GM18870 (cell line): ENCODE results near the gene GNA14.

Source experiments
- ATAC-seq: cut with Tn5 transposase; IDR thresholded peaks from one replicate; pipeline ENCODE4 v1.9.1; 2021; ENCODE audit warnings: moderate library complexity; ENCODE audit not compliant: unreplicated experiment

GNA14 gene

DNA sequence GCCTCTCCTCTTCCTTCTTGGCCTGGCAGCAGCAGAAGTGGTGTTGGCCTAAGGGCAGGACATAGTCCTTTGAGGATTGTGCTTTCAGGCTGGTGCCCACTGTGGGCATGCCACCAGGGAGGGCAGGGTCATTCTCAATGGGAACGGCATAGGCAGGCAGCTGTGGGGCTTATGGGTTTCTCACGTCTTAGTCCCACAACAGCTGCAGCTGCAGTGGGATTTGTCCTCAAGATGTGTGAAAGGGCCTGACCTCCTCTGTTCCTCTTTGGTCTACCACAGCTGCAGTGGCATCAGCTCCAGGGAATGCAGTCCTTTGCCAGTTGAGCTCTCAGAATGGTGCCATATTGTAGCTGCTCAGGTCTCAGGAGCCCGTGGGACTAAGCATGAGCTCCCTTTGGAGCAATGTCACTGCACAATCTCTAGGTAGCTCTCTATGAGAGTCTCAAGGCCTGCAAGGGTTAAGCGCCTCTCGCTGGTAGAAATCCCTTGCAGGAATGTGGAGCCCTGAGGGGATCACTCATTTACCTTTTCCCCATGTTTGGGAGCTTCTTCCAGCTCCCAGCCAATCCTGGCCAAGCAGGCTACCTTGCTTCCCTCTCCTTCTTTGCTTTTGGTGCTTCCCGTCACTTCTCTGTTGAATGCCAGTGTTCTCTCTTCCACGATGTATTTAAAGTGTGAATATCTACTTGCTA is 104.8 kb downstream of the GNA14 start:
- no peak for ATAC-seq

DNA sequence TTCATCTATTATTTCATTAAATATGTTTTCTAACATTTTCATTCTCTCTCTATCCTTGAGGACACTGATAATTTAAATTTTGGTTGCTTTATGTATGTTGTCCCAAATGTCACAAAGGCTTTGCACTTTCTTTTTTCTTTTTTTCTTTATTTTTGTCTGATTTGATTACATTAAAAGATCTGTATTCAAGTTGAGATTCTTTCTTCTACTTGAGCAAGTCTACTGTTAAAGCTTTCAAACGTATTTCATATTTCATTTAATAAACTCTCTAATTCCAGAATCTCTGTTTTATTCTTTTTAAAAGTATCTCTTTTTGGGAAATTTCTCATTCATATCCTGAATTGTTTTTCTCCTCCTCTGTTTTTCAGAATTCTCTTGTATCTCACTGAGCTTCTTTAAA is 106.5 kb downstream of the GNA14 start:
- ATAC-seq, result no peak

DNA sequence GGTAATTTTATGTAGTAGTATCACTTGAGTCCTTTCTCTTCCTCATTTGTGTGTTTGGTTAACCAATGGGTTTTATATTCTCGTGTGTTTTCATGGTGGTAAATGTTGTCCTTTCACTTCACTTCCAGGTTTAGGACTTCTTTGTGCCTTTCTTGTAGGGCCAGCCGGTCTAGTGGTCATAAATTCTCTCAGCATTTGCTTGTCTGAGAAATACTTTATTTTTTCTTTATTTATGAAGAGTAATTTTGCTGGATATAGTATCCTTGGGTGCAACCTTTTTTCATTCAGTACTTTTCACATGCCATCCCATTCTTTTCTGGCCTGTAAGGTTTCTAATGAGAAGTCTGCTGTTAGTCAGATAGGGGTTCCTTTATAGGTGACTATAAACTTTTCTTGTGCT is 107.1 kb downstream of the GNA14 start:
- ATAC-seq, result no peak

DNA sequence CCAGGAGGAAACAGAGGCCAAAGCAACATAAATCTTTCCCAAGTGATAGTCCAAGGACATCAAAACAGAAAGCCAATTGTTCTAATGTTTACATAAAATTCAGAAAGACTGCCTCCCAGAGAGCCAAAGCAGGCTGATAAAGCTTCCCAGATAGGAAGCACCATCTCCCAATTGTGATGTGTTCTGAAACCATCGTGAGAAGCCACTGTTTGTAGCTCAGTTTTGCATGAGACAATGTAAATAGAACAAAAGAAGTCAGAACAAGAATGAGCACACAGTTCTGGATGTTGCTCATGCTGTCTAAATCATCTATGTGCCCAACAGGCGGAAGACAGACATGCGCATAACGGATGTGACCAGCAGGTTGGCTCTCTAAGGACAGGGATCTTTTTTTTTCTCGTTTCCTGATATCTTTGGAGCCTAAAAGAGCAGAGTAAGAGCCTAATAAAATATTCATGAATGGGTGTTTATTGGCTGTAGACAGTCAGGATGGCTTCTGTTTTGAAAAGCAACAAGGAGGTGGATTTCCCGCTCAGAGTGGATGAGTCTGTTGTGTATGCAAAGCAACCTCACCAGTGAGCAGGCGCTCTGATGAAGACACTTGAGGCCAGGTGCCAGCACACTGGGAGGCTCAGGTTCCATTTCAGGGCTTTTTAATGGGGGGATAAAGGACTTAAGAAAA is 113.6 kb downstream of the GNA14 start:
- ATAC-seq, result no peak

DNA sequence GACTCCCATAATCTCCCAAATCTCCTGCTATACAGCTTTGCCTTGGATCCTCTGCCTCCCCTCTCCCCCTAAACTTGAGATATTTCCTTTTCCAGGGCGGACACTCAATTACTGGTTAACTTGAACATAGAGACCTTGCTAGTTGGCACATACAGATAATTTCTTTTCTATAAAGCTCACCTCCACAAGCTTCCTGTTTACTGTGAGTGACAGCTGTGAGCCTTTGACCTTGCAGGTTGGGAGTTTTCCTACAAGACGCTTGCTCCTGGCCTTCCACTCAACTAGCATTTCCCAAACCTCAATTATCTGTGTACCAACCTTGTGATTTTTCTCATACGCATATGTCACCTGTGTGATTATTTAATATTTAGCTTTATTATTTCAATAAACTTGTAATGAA is 114.5 kb downstream of the GNA14 start:
- ATAC-seq, result no peak

DNA sequence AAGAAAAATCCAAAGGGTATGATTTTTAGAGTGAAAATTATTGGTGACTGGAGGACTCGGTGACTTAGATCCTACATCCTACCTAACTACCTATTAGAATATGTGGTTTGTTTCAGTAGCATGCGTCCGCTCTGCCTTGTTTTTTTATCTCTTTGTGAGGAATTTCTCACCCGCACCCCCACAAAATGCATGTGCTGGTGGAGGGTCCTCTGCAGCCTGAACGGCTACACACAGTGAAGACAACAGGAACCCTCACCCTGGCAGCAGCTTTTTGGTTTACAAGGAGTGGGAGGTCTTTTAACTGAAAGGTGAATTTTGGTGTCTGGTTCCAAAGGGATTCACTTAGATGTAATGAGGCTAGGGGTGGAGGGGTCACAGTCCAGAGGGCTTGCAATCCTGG is 115.5 kb downstream of the GNA14 start:
- ATAC-seq, result no peak

DNA sequence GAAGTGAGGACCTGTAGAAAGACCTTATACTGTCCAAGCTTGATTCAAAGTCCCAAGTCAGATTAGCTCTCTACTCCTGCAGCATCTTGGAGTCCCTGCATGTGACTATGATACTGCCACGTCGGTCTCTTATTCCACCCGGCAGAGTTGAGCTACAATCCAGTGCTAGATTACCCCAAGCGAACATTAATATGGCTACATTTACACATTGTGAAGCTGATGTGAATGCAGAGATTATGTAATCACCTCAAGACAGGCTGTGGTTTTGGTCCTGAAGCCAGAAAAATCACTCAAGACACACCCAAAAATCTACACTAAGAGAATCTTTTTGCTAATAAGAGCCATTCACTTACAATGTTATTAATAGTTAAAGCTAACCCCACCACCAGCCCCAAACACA is 116.7 kb downstream of the GNA14 start:
- ATAC-seq, result no peak

DNA sequence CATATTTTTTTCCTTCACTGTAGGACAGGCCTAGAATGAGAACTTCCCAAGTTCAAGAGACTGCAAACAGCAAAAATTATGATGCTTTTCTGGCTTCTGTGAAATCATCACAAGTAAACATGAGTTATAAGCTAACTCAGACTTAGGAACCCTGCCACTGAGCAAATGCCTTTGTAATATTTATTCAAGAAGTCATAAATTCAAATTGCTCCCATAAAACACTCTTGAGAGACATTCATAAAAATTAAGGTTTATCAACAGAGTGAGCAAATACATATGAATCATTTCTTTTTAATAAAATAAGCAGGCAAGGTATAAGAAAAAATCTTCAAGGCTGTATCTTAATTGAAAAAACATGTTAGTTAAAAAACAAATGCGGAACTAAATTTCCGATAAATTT is 124.2 kb downstream of the GNA14 start:
- no peak for ATAC-seq

DNA sequence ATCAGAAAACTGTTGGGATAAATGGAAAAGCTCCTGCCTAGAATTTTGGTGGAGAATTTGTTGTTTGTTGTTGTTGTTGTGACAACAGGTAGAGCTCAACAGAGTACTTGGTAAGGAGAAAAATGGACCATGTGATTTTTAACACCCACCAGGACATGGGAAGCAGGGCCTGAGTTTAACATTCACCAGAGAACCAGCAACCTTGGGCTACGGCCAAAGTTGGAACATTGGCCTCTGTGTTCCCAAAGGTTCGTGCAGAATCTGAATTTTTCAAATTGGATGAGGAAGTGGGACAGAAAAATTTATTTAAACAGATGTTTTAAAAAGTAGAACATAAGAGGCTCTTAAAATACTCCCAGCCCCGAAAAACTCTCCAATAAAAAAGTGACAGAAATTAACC is 127.0 kb downstream of the GNA14 start:
- no peak for ATAC-seq

DNA sequence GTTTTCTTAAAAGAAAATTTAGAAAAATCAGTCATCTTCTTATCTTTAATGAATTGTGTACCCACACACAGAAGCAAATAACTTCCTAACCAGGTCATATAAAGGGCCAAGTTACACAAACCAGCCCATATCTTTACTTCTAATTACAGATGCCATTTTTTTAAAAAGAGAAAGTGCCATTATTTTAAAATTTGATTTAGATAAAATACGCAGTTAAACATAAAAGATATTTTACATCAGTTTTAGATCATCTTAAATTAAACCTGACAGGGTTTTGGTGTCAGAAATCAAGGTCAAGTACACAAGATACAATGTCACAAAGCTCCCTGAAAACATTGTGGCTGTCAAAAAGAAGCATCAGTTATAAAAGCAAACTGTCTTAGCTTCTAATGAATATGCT is 129.4 kb downstream of the GNA14 start:
- ATAC-seq, result no peak

DNA sequence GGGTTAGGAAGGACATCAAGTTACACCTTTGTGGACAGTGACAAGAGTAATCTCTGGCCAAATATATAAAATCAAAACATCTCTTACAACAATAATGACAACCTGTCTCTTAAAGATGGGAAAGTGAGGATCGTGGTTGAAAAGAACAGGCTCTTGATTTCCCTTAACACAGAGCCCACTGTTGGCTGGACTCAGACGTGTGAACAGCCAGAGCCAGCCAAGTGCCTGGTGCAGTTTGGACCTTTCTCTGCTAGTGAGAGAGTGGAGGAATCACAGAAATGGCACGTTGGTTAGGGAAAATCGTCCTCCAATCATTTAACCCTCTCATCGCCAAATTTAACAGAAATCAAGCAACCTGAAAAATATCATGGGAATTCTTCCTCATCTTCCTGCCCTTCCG is 131.3 kb downstream of the GNA14 start:
- ATAC-seq, result no peak

DNA sequence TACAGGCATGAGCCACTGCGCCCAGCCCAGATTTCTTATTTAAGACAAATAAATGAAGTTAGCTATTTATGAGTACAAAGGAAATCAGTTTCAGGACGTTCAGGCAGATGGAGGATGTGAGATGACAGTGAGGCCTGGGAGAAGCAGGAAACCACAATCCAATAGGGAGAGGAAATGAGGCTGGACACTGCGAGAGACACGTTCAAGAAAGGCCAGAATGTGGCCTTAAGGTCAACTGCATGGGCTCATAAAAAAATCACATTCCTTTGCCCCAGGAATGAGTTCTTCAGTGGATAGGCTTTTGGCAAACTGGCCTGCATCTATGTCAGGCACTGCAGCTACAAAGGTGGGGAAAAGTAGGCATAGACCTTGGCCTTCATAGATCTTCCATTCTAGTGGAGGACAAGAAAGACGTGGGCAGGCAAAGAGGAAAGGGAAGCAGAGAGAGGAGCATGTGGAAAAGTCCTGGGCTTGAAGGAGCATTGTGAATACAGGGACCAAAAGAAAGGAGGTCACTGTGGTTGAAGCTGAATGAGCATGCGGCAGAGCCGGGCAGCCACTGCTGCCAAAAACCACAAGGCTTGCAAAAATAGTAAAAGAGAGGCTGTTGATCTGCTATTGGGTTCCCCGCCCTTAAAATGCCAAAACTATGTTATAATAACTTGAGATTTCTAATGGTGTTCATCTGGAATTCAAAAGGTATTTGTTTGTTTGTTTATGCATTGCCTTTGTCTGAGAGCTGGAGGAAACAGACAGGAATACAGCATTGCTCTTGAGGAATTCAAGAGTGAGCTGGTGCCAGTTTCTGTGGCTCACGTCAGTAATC is 133.0 kb downstream of the GNA14 start:
- no peak for ATAC-seq

DNA sequence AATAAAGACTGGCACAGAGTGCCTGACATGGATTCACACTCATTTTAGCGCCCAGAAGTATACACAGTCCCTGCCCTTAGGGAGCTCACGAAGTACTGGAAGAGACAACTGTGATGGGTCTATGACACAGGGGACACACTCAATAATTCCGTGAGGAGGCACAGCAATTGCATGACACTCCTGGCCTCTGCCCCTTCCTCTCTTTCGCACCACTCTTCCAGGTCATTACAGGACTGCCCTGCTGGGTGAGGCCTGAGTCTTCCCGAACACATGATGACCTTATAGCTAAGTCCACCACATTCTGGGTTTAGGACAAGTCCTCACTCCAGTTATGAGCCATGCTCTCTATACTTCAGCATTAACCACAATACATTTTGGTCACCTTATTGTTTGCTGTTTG is 134.7 kb downstream of the GNA14 start:
- no peak for ATAC-seq

DNA sequence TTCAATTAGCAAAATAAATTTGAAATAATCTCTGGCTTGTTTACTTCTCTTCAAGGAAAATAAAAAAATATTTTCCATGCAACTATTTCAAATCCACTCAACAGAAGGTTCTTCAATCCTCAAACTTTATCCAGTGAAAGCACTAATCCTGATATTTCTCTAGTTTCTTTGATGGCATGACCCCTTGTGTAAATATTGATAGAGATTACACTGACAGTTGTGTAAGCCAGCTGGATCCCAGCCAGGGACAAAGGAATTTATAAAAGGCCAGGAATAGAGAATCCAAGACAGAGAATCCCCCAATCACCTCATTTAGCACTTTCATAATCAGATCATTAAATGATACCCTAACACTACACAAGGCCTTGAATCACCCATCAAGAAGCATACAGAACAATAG is 135.2 kb downstream of the GNA14 start:
- no peak for ATAC-seq

DNA sequence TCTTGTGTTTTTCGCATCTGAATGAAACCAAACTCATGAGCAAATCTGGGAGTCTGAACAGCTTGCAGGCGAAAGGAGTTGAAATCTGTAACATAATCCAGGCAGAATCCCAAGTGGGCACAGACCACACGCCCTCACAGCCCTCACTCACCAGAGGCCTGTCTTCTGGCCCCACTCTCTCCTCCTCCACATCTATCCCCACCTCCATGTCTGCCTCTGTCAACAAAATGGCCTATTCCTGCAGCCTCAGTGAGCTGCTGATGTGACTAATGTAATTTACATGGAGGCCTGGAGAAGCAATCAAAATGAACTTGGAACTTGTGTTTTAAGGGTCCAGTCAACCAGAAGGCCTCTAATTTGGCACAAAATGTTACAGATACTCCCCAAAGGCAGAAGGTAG is 136.6 kb downstream of the GNA14 start:
- no peak for ATAC-seq

DNA sequence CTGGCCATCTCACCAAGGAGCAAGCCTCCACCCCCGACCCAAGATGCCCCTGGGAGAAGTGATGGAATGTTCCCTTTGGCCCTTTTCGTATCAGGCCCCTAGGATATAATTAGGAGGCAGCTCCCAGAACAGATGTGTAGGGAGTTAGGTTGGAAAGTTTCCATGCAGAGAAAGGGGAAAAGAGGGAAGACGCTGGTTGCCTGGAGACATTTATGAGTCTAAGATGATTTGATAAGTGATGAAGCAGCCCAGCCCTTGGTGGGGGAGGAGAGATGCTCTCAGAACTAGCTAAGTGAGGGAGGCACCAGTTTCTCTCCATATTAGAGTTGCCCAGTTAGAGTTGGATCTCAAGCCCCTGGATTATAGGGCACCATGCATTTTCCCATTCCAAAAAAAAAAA is 137.5 kb downstream of the GNA14 start:
- no peak for ATAC-seq

DNA sequence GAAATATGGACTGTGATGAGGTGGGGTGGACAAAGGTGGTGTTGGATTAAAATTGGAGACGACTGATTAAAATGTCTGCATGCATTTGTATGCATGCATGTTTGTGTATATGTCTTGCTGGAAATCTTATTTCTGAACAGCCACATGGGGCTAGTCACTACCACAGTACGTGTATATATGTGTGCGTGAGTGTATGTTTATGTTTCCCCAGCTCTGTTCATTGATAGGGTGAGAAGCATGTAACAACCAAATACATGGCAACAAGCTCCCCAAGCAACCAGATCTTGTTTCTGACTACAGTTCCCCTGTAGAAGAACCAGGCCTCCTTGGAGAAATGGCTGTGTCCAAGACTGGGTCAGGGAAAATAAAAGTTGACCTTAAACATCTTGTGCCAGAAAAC is 139.7 kb downstream of the GNA14 start:
- ATAC-seq, result no peak

DNA sequence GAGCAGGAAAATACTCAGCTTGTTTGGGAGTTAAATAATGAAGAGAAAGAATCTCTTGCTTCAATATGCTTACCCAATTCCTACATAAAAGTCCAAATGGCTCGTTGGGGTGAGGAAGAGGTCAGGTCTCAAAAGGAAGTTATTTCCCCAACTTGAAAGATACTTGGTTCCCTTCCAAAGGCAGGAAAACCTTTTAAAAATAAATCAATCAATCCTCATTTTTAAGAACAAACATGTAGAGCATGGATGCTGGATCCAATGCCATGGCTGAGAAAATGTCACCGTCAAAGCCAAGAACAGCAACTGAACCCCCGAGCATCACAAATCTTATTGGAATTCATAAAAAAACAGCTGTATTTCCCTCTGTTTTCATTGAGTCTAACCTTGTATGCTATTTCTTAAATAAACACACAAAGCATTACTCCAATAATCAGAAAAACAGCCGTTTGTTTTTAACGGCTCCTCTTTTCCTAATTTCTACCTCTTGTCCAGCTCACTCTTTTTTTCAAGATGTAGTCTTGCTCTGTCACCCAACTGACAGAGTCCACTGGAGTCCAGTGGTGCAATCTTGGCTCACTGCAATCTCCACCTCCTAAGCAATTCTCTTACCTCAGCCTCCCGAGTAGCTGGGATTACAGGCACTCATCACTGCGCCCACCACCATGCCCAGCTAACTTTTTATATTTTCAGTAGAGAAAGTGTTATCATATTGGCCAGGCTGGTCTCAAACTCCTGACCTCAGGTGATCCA is 140.7 kb downstream of the GNA14 start:
- no peak for ATAC-seq

DNA sequence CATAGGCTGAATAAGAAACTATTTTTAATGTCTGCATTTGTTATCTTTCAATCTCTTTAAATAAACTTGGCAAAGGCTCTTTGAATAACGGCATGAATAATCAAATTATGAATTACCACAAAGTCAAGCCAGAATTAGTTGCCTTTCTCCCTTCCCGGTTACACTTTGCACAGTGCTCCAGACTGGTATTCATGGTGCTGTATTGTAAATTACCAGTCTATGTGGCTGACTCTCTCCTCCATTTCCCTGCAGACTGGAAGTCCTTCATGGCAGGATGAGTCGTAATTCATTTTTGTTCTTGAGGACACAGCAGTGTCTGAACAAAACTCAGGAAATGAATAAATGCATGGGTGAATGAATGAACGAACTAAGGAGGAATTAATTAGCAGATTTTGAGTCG is 142.9 kb downstream of the GNA14 start:
- no peak for ATAC-seq

DNA sequence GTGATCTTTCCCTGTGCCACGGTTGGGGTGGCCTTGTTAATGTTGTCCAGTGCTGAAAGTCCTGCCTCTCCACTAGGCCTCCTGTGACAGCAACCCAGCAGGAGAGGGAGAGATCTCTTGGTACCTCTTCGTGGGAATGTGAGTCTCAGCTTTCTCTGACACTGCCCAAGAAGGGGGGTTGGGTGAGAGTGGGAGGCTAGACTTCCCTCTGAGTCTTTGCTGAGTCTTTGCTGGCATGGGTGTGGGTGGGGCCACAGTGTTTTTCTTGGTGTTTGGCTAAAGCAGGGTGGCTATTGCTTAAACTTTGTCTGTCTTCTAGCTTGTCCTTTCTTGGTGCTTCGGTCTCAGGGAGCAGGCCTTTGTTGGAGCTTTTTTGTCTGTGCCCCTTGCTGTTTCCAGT is 145.6 kb downstream of the GNA14 start:
- ATAC-seq, result no peak

DNA sequence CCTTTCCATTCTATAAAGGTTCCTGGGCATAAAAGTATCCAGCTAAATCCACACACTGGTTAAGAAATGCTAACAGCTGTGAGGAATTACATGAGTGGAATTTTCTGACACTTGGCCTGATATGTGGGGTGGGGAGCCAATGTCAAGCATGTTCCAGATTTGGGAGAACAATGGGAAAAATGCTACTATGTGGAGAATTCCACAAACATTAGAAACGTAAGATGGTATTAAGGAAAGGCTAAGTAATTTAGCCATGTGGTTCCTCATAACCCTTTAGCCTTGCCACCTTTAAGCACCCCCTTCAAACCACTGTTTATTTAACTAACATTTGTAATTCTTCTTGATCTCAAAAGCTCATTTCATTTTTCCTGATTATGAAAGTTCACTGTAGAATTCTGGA is 149.2 kb downstream of the GNA14 start:
- no peak for ATAC-seq
